IMR-90 (cell line): Measurements from ENCODE around the gene LMNTD2. TPM values are rescaled to one million over a fixed set of nuclear protein-coding genes. Genes with fewer than 3 reads are reported as not detected.

ENCODE experiments used
- CTCF ChIP-seq: conservative IDR thresholded peaks from 2 replicates; pipeline ENCODE4 v1.5.1; 2012; ENCODE audit warnings: mild to moderate bottlenecking, low read depth, low read length, improper control_type of control experiment
- polyA plus RNA-seq, 3 experiments: library from polyadenylated mRNA; depleted of rRNA; stranded (reverse); fragments of >200 nt; gene quantifications; 2 replicates each; pipeline ENCODE4 v1.2.3, GENCODE V29; 2012; ENCODE audit warnings: low replicate concordance in 1 of 3
- total RNA-seq: library from RNA; depleted of rRNA; stranded (reverse); fragments of >200 nt; gene quantifications from 2 replicates; pipeline ENCODE4 v1.2.3, GENCODE V29; 2012

LMNTD2 gene
- total and polyA plus RNA-seq, 2 of the 4 experiments (the other 2 are of a cell fraction), result 0.18 to 1.3 TPM

GRCh38 chr11:568306-569157 is 8.0 kb upstream of the LMNTD2 start (continued):
- TF ChIP-seq CTCF, result no peak
